Cardiac muscle cell (in vitro differentiated cells and primary cell): ENCODE data around the gene ACSL1. TPM values are rescaled to one million over a fixed set of nuclear protein-coding genes. Genes with fewer than 3 reads are reported as not detected.
A peak's percentile ranks its signal among the peaks of the same experiment; 100 is the strongest.
"Not testable (repeated sequence)": the region's sequence is repeated elsewhere in the genome, so short reads cannot be mapped to it uniquely, and the experiment has no call there.

Experiments
- DNase-seq, 2 donors: peaks; one replicate each; pipeline versions ENCODE4 v3.0.0 to v3.0.0-alpha.2; 2010 to 2017; ENCODE audit warnings: low read depth in 1 of 2, low spot score in 1 of 2
- H3K27ac ChIP-seq: fragments of 200-600 bp; sonication (generic); 2 replicates; pipeline ENCODE4 v1.5.1; 2016
- H3K27me3 ChIP-seq: fragments of 200-600 bp; sonication (generic); 2 replicates; pipeline ENCODE4 v1.6.0; 2016; ENCODE audit warnings: control low read depth
- H3K36me3 ChIP-seq: fragments of 200-600 bp; sonication (generic); 2 replicates; pipeline ENCODE4 v1.5.1; 2016; ENCODE audit warnings: control low read depth
- H3K4me1 ChIP-seq: fragments of 200-600 bp; sonication (generic); 2 replicates; pipeline ENCODE4 v1.8.1; 2017; ENCODE audit warnings: low read depth, mild to moderate bottlenecking, mixed run types
- H3K4me3 ChIP-seq: fragments of 200-600 bp; sonication (generic); 2 replicates; pipeline ENCODE4 v1.5.1; 2016; ENCODE audit warnings: mild to moderate bottlenecking
- H3K9me3 ChIP-seq: fragments of 200-600 bp; sonication (generic); 2 replicates; pipeline ENCODE4 v1.5.1; 2017; ENCODE audit warnings: low read depth, mild to moderate bottlenecking, control low read depth
- polyA plus RNA-seq: library from polyadenylated mRNA; unstranded; fragments of >200 nt; fragmentation: Nextera tagmentation; extraction: Ambion mirVana; gene quantifications from 2 replicates; pipeline ENCODE4 v1.2.1, GENCODE V29; 2016
- total RNA-seq: library from RNA; depleted of rRNA; stranded (reverse); fragments of >200 nt; gene quantifications from 2 replicates; pipeline ENCODE4 v1.2.3, GENCODE V29; 2016
- TF ChIP-seq, protein P1 (sequence below): IDR thresholded peaks from 2 replicates; pipeline ENCODE4 v1.5.1; 2012; ENCODE audit warnings: low read depth, mild to moderate bottlenecking, low read length

The ACSL1 gene
- total and polyA plus RNA-seq, 2 experiments from 2014 or later = 66.4 to 76.6 TPM

DNA sequence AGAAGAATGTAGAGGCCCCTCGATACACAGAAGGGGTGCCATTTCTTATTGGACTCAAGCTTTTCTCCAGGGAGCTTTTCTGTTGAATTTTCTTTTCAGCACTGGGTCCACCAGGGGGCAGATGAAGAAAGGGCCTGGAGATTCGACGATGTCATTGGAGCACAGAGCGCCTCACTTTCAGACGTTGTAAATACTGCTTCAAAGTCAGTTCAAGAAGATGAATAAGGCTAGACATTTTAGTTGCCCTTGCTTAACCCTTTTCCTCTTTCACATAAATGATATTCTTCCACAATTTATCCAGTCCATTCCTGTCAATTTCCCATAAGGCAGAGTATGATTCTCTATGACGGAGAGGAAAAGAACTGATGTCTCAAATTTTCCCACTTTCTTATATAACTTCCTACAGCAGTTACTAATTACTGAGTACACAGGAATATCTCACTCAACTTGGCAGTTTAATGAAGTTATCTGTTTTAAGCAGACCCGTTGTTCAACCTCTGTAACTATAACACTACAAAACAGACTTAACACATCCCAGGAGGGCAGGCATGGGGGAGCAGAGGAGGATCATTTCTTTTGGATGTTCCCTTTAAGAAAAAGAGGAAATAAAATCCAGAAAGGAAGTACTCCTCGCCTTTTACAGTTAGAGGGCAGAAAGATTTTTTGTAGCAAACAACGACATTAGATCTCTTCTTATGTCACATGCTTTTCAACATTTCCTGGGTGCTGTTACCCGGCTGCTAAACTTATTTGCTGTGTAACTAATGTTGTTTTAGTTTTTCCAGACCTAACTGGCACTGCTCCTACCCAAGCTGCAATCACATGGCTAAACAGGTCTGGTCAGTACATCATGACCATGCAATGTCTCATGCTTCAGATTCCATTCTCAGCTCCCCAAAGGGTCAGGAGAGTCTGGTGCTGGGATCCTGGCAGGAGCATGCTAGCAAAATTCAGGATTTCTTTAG is 79.7 kb downstream of the ACSL1 start:
- DNase-seq = peak; percentile 81 to 96
- TF ChIP-seq, protein P1, sequence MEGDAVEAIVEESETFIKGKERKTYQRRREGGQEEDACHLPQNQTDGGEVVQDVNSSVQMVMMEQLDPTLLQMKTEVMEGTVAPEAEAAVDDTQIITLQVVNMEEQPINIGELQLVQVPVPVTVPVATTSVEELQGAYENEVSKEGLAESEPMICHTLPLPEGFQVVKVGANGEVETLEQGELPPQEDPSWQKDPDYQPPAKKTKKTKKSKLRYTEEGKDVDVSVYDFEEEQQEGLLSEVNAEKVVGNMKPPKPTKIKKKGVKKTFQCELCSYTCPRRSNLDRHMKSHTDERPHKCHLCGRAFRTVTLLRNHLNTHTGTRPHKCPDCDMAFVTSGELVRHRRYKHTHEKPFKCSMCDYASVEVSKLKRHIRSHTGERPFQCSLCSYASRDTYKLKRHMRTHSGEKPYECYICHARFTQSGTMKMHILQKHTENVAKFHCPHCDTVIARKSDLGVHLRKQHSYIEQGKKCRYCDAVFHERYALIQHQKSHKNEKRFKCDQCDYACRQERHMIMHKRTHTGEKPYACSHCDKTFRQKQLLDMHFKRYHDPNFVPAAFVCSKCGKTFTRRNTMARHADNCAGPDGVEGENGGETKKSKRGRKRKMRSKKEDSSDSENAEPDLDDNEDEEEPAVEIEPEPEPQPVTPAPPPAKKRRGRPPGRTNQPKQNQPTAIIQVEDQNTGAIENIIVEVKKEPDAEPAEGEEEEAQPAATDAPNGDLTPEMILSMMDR = peak; percentile 86

DNA sequence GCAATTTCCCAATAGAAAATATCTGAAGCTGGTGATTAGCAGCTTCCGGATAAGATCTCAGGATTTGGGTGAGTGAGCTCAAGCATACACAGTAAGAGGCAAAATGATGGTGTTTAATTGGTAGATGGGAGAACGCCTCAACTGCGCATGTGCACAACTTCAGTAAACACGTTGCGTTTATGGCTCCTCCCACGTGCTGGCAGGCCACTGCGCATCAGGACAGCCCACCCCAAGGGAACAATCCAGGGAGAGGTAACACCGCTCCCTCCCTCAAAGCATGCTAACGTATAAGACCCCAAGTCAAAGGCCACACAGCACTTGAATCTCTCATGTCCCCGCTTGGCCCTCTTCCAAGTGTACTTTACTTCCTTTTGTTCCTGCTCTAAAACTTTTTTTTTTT is 81.5 kb downstream of the ACSL1 start:
- DNase-seq = no peak
- TF ChIP-seq, protein P1 = no peak
- H3K4me3 ChIP-seq = no peak overlapping the region
- peaks cover 15% of the 10 kb centered on the region for H3K4me1 ChIP-seq
- H3K36me3 ChIP-seq = no peaks in the 10 kb centered on the region
- no peaks in the 10 kb centered on the region for H3K9me3 ChIP-seq
- H3K27ac ChIP-seq = no peak overlapping the region
- H3K27me3 ChIP-seq = no peaks in the 10 kb centered on the region

More for the DNA sequence above, 79.7 kb downstream of the ACSL1 start:
- Histone ChIP-seq H3K27ac (no peak overlapping the region), H3K9me3 (no peaks in the 10 kb centered on the region), H3K4me3 (no peak overlapping the region), H3K36me3 (no peaks in the 10 kb centered on the region), H3K4me1 (peaks cover 25% of the 10 kb centered on the region), H3K27me3 (no peaks in the 10 kb centered on the region)

DNA sequence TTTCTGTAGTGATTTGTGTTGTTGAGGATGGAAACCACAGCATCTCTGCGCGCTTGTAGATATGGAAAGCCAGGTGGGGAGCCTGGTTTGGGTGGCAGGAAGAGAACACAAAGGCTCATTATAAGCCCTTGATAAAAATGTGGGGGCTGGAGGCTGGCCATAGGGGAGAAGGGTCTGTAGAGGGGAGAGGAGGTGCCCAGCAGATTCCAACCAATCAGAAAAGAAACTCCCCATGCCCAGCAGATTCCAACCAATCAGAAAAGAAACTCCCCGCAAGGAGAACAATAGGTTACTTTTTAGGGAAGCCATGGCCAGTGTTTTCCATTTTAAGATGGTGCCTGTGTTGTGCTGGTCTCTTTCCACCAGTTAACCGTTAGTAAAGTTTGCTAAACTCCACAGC is 82.1 kb downstream of the ACSL1 start:
- H3K36me3 ChIP-seq = no peaks in the 10 kb centered on the region
- H3K27me3 ChIP-seq = no peaks in the 10 kb centered on the region
- H3K9me3 ChIP-seq = no peaks in the 10 kb centered on the region
- TF ChIP-seq, protein P1 = no peak
- no peak overlapping the region for H3K4me3 ChIP-seq
- DNase-seq = no peak
- no peak overlapping the region for H3K27ac ChIP-seq
- H3K4me1 ChIP-seq = peaks cover 15% of the 10 kb centered on the region

DNA sequence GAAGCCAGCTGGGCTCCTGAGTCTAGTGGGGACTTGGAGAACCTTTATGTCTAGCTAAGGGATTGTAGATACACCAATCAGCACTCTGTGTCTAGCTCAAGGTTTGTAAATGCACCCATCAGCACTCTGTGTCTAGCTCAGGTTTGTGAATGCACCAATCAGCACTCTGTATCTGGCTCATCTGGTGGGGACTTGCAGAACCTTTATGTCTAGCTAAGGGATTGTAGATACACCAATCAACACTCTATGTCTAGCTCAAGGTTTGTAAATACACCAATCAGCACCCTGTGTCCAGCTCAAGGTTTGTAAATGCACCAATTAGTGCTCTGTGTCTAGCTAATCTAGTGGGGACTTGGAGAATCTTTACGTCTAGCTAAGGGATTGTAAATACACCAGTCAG is 84.1 kb downstream of the ACSL1 start:
- H3K27ac ChIP-seq, H3K36me3 ChIP-seq, H3K4me3 ChIP-seq, DNase-seq, H3K9me3 ChIP-seq, H3K4me1 ChIP-seq, H3K27me3 ChIP-seq: not testable (repeated sequence)

DNA sequence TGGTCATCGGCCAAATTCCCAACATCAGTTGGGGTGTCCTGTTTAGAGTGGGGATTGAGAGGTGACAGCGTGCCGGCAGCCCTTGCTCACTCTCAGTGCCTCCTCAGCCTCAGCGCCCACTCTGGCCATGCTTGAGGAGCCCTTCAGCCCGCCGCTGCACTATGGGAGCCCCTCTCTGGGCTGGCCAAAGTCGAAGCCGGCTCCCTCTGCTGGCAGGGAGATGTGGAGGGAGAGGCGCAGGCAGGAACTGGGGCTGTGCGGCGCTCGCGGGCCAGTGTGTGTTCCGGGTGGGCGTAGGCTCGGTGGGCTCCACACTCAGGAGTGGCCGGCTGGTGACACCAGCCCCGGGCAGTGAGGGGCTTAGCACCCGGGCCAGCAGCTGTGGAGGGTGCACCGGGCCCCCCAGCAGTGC is 84.8 kb downstream of the ACSL1 start:
- Histone ChIP-seq H3K4me3 (no peak overlapping the region), H3K27ac (no peak overlapping the region), H3K4me1 (peaks cover 1% of the 10 kb centered on the region), H3K36me3 (no peaks in the 10 kb centered on the region), H3K9me3 (no peaks in the 10 kb centered on the region), H3K27me3 (no peaks in the 10 kb centered on the region)
- TF ChIP-seq, protein P1 = no peak
- no peak for DNase-seq

DNA sequence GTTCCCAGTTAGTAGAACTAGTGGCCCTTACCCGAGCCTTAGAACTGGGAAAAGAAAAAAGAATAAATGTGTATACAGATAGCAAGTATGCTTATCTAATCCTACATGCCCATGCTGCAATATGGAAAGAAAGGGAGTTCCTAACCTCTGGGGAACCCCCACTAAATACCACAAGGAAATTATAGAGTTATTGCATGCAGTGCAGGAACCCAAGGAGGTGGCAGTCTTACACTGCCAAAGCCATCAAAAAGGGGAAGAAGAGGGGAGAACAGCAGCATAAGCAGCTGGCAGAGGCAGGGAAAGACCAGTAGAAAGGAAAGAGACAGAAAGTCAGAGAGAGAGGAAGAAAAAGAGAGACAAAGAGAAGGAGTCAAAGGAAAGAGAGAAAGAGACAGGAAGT is 86.2 kb downstream of the ACSL1 start:
- not testable (repeated sequence) for H3K4me1 ChIP-seq, H3K27ac ChIP-seq, H3K4me3 ChIP-seq, H3K36me3 ChIP-seq, DNase-seq, H3K9me3 ChIP-seq, H3K27me3 ChIP-seq
